AG04450 (cell line): Measurements from ENCODE around the gene TMEM143. TPM values are rescaled to one million over a fixed set of nuclear protein-coding genes. Genes with fewer than 3 reads are reported as not detected.
"Not testable (repeated sequence)": the region's sequence is repeated elsewhere in the genome, so short reads cannot be mapped to it uniquely, and the experiment has no call there.

Experiments
- CTCF ChIA-PET: fragments of 300-600, 350-600 bp; formaldehyde crosslinking; extraction: SDS; loops from one replicate; lab custom pipeline; 2022; ENCODE audit warnings: antibody characterized with exemption, inconsistent platforms; lab: Charles Lee
- POLR2A ChIA-PET: fragments of 350-600 bp; formaldehyde crosslinking; extraction: SDS; loops from one replicate; lab custom pipeline; 2021; ENCODE audit warnings: antibody characterized with exemption, inconsistent platforms; lab: Yijun Ruan, JAX
- DNase-seq: peaks from one replicate; pipeline ENCODE4 v3.0.0-alpha.2; 2011; ENCODE audit warnings: low read depth, low spot score
- H3K27ac ChIP-seq: one replicate; pipeline ENCODE4 v1.5.1; 2012; ENCODE audit warnings: low read depth, low read length, control low read depth
- H3K27me3 ChIP-seq: one replicate; pipeline ENCODE4 v1.6.0; 2012; ENCODE audit warnings: low read length; ENCODE audit not compliant: control insufficient read depth, insufficient read depth
- H3K4me3 ChIP-seq: 2 replicates; pipeline ENCODE4 v1.5.1; 2011; ENCODE audit warnings: mild to moderate bottlenecking, low read depth, low read length, control low read depth
- H3K9me3 ChIP-seq: 2 replicates; pipeline ENCODE4 v1.5.1; 2012; ENCODE audit warnings: low read length; ENCODE audit not compliant: control insufficient read depth, insufficient read depth
- polyA plus RNA-seq: library from polyadenylated mRNA; depleted of rRNA; stranded (reverse); fragments of >200 nt; gene quantifications from 2 replicates; pipeline ENCODE4 v1.2.3, GENCODE V29; 2011
- TF ChIP-seq, protein P1 (sequence below): IDR thresholded peaks from 2 replicates; pipeline ENCODE4 v1.5.1; 2011; ENCODE audit warnings: low read depth, low read length, control low read depth, inconsistent platforms

Gene TMEM143
- polyA plus RNA-seq, 1 experiment, result 5.1 TPM

DNA sequence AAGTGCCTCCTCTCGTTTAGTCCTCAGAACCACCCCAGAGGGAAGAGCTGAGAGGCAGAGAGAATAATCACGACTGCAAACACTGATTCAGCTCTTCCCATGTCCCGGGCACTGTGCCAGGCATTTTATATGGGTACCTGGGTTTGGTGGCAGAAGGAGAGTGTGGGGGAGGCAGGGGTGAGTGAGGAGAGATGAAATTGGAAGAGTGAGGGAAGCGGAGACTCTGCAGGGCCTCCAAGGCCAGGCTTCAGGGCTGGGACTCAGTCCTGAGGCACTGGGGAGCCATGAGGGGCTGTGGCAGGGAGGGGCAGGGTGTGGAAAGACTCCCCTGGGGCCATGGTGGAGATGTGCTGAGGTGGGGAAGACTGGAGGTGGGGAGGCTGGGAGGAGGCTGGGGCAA lies 9.2 kb upstream of the TMEM143 start:
- H3K4me3 ChIP-seq, result no peak overlapping the region
- TF ChIP-seq, protein P1, sequence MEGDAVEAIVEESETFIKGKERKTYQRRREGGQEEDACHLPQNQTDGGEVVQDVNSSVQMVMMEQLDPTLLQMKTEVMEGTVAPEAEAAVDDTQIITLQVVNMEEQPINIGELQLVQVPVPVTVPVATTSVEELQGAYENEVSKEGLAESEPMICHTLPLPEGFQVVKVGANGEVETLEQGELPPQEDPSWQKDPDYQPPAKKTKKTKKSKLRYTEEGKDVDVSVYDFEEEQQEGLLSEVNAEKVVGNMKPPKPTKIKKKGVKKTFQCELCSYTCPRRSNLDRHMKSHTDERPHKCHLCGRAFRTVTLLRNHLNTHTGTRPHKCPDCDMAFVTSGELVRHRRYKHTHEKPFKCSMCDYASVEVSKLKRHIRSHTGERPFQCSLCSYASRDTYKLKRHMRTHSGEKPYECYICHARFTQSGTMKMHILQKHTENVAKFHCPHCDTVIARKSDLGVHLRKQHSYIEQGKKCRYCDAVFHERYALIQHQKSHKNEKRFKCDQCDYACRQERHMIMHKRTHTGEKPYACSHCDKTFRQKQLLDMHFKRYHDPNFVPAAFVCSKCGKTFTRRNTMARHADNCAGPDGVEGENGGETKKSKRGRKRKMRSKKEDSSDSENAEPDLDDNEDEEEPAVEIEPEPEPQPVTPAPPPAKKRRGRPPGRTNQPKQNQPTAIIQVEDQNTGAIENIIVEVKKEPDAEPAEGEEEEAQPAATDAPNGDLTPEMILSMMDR, result no peak
- no peak overlapping the region for H3K27ac ChIP-seq
- DNase-seq, result no peak
- POLR2A ChIA-PET, result no interaction called here
- CTCF ChIA-PET, result interaction anchor here (1.5 kb wide), 1 partner anchor 18 kb away, joined by 6 read pairs; the partner anchor contains the start of gene KDELR1
- no peaks in the 10 kb centered on the region for H3K9me3 ChIP-seq
- H3K27me3 ChIP-seq, result no peaks in the 10 kb centered on the region

DNA sequence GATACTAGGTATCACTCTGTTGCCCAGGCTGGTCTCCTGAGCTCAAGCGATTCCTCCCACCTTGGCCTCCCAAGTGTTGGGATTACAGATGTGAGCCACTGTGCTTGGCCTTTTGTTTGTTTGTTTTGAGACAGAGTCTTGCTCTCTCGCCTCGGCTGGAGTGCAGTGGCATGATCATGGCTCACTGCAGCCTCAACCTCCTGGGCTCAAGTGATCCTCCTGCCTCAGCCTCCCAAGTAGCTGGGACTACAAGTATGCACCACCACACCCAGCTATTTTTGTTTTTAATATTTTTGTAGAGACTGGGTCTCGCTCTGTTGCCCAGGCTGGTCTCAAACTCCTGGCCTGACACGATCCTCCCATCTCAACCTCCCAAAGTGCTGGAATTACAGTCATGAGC lies 8.0 kb upstream of the TMEM143 start:
- POLR2A ChIA-PET, result interaction anchor here (0.6 kb wide), 1 partner anchor 12 kb away, joined by 4 read pairs; no protein-coding TSS in a partner anchor
- not testable (repeated sequence) for H3K9me3 ChIP-seq, H3K27me3 ChIP-seq, H3K27ac ChIP-seq, H3K4me3 ChIP-seq, DNase-seq
- CTCF ChIA-PET, result interaction anchor here (0.8 kb wide), 1 partner anchor 21 kb away, joined by 3 read pairs; no protein-coding TSS in a partner anchor

DNA sequence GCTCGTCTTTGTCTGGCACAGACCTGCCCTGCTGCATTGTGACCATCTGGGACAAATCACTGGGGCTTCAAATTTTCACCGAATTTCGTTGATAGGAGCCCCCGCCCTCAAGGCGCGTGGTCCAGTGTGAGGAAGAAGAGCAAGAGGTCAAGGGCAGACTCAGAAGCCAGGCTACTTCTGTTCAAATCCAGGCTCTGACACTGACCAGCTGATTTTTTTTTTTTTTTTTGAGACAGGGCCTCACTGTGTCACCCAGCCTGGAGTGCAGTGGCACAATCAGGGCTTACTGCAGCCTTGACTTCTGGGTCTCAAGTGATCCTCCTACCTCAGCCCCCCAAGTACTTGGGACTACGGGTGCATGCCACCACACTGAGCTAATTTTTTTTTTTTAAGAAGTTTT lies 7.6 kb upstream of the TMEM143 start:
- H3K4me3 ChIP-seq, result no peak overlapping the region
- H3K9me3 ChIP-seq, result no peaks in the 10 kb centered on the region
- CTCF ChIA-PET, result interaction anchor here (0.6 to 0.8 kb wide), 2 partner anchors 20 to 213 kb away, joined by 3 read pairs; no protein-coding TSS in a partner anchor
- POLR2A ChIA-PET, result interaction anchor here (0.6 kb wide), 1 partner anchor 11 kb away, joined by 4 read pairs; no protein-coding TSS in a partner anchor
- H3K27ac ChIP-seq, result no peak overlapping the region
- DNase-seq, result no peak
- TF ChIP-seq, protein P1, result no peak
- no peaks in the 10 kb centered on the region for H3K27me3 ChIP-seq

DNA sequence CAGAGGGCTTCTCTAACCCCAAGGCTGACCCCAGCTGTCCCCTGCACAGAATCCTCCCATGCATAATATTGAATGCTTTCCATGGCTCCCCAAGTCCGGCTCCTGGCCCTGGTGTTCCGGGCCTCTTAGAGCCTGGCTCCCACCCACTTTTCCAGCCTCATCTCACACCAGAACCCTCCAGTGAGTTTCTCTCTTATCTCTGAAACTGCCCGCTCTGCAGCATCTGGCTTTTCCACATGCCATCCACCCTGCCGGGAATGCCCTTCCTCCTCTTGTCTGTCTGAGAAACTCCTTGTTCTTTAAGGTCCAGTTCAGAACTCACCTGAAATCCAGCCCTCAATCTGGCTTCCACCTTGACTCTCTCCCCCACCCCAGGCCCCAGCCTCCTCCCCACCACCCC lies 7.2 kb upstream of the TMEM143 start:
- H3K27ac ChIP-seq, result no peak overlapping the region
- no peaks in the 10 kb centered on the region for H3K9me3 ChIP-seq
- POLR2A ChIA-PET, result interaction anchor here (0.6 kb wide), 1 partner anchor 11 kb away, joined by 4 read pairs; no protein-coding TSS in a partner anchor
- DNase-seq, result no peak
- TF ChIP-seq, protein P1, result no peak
- CTCF ChIA-PET, result interaction anchor here (0.6 to 0.8 kb wide), 2 partner anchors 20 to 214 kb away, joined by 3 read pairs; no protein-coding TSS in a partner anchor
- no peaks in the 10 kb centered on the region for H3K27me3 ChIP-seq
- H3K4me3 ChIP-seq, result no peak overlapping the region

DNA sequence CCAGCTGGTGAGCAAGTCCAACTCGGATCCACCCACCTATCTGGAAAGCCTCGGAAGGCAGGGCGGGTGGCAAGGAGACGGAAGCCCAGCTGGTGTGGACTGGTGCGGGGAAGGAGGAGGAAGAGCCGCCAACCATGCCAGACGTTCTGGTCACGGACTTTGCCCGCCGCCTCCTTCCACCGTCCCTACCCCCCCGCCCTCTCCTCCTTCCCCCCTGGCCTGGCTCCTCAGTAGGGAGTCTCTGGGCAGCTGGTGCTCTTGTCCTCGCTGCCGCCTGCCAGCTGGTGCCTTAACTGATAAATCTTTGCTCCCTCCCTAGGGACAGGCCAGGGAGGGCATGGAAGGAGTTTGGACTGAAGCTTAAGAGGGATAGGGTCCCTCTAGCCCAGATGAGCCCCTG lies 5.2 kb upstream of the TMEM143 start:
- DNase-seq, result no peak
- CTCF ChIA-PET, result interaction anchor here (0.9 kb wide), 1 partner anchor 22 kb away, joined by 3 read pairs; the partner anchor contains the start of gene KDELR1
- no peak overlapping the region for H3K4me3 ChIP-seq
- H3K27ac ChIP-seq, result no peak overlapping the region
- H3K9me3 ChIP-seq, result no peaks in the 10 kb centered on the region
- no peaks in the 10 kb centered on the region for H3K27me3 ChIP-seq
- POLR2A ChIA-PET, result no interaction called here
- TF ChIP-seq, protein P1, result no peak
